MM.1S (cell line): ENCODE data around the gene C18orf63.
"Not testable (repeated sequence)": the region's sequence is repeated elsewhere in the genome, so short reads cannot be mapped to it uniquely, and the experiment has no call there.

Experiments
- DNase-seq: peaks from one replicate; pipeline ENCODE4 v3.0.0-alpha.2; 2015
- H2AFZ ChIP-seq: fragments of 300-600 bp; sonication (generic); 2 replicates; pipeline ENCODE4 v1.6.0; 2016; ENCODE audit warnings: antibody characterized with exemption, low read length
- H3F3A ChIP-seq: fragments of 300-600 bp; sonication (generic); 2 replicates; pipeline ENCODE4 v1.6.1; 2016; ENCODE audit warnings: mild to moderate bottlenecking, antibody characterized with exemption, low read length, moderate library complexity, mixed read lengths; ENCODE audit not compliant: insufficient read depth
- H3K27ac ChIP-seq: fragments of 300-600 bp; sonication (generic); 2 replicates; pipeline ENCODE4 v1.5.1; 2016; ENCODE audit warnings: mild to moderate bottlenecking, low read length
- H3K27me3 ChIP-seq: fragments of 300-600 bp; sonication (generic); replicated peaks from 2 replicates; pipeline ENCODE4 v1.6.0; 2016; ENCODE audit warnings: low read length; ENCODE audit not compliant: insufficient read depth
- H3K36me3 ChIP-seq: fragments of 300-600 bp; sonication (generic); replicated peaks from 2 replicates; pipeline ENCODE4 v1.6.1; 2016; ENCODE audit warnings: mild to moderate bottlenecking, low read length, mixed read lengths; ENCODE audit not compliant: insufficient read depth
- H3K4me1 ChIP-seq: fragments of 300-600 bp; sonication (generic); 2 replicates; pipeline ENCODE4 v1.6.1; 2016; ENCODE audit warnings: low read length, mixed read lengths
- H3K4me2 ChIP-seq: fragments of 300-600 bp; sonication (generic); 2 replicates; pipeline ENCODE4 v1.6.0; 2016; ENCODE audit warnings: low read depth, low read length
- H3K4me3 ChIP-seq: fragments of 300-600 bp; sonication (generic); 2 replicates; pipeline ENCODE4 v1.5.1; 2016; ENCODE audit warnings: low read length, mixed read lengths
- H3K79me2 ChIP-seq: fragments of 300-600 bp; sonication (generic); 2 replicates; pipeline ENCODE4 v1.6.1; 2016; ENCODE audit warnings: mixed run types, low read length, mixed read lengths
- H3K9ac ChIP-seq: fragments of 300-600 bp; sonication (generic); 2 replicates; pipeline ENCODE4 v1.6.1; 2016; ENCODE audit warnings: low read length, mixed read lengths
- H3K9me2 ChIP-seq: fragments of 300-600 bp; sonication (generic); replicated peaks from 2 replicates; pipeline ENCODE4 v1.6.1; 2016; ENCODE audit warnings: mild to moderate bottlenecking, low read length, mixed read lengths; ENCODE audit not compliant: insufficient read depth
- H3K9me3 ChIP-seq: fragments of 300-600 bp; sonication (generic); replicated peaks from 2 replicates; pipeline ENCODE4 v1.6.1; 2016; ENCODE audit warnings: mild to moderate bottlenecking, low read length, mixed read lengths; ENCODE audit not compliant: insufficient read depth
- H4K20me1 ChIP-seq: fragments of 300-600 bp; sonication (generic); 2 replicates; pipeline ENCODE4 v1.6.1; 2016; ENCODE audit warnings: mild to moderate bottlenecking, low read length, moderate library complexity, mixed read lengths; ENCODE audit not compliant: insufficient read depth
- EZH2 ChIP-seq: fragments of 300-600 bp; sonication (generic); optimal IDR thresholded peaks from 2 replicates; pipeline ENCODE3; 2017; ENCODE audit warnings: low read depth, mild to moderate bottlenecking, antibody characterized with exemption, low read length, mixed read lengths
- EZH2phosphoT487 ChIP-seq: fragments of 300-600 bp; sonication (generic); IDR thresholded peaks from 2 replicates; pipeline ENCODE4 v1.6.1; 2018; ENCODE audit warnings: antibody characterized with exemption, low read length
- TF ChIP-seq, protein P1 (sequence below): fragments of 300-600 bp; sonication (generic); IDR thresholded peaks from 2 replicates; pipeline ENCODE4 v1.5.1; 2016; ENCODE audit warnings: antibody characterized with exemption, low read length, mixed read lengths

Gene C18orf63

DNA sequence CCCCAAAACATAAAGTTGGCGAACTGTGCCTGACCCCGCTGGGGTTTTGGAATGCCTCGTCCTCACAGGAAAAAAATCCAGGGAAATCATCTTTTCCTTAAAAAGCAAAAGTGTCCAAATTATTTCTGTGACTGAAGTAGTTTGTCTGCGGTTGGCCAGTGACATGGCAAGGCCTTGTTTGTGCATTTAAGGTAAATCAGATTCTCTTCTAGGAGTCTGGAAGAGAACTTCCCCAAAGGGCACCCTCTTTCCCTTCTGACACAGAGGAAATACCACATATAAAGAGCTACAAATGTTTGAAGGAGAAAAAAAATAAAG, 23.1 kb upstream of the C18orf63 start:
- Histone ChIP-seq H2AFZ (peak overlapping the region; percentile 69), H3K9me2 (no peaks in the 10 kb centered on the region), H3K27me3 (no peaks in the 10 kb centered on the region), H3F3A (no peaks in the 10 kb centered on the region; the same call in 1 of the 2 replicates), H3K9me3 (no peaks in the 10 kb centered on the region), H3K4me3 (peak overlapping the region; percentile 96), H3K27ac (no peak overlapping the region), H3K4me2 (peak overlapping the region; percentile 46), H4K20me1 (no peaks in the 10 kb centered on the region), H3K36me3 (no peaks in the 10 kb centered on the region), H3K9ac (peak overlapping the region; percentile 41; the same call in 1 of the 2 replicates), H3K79me2 (peaks cover 38% of the 10 kb centered on the region), H3K4me1 (0 out of 2 replicates have a peak, but pooled peaks cover 12% of the 10 kb centered on the region)
- TF ChIP-seq EZH2, result no peak
- no peak for TF ChIP-seq EZH2phosphoT487
- TF ChIP-seq, protein P1, sequence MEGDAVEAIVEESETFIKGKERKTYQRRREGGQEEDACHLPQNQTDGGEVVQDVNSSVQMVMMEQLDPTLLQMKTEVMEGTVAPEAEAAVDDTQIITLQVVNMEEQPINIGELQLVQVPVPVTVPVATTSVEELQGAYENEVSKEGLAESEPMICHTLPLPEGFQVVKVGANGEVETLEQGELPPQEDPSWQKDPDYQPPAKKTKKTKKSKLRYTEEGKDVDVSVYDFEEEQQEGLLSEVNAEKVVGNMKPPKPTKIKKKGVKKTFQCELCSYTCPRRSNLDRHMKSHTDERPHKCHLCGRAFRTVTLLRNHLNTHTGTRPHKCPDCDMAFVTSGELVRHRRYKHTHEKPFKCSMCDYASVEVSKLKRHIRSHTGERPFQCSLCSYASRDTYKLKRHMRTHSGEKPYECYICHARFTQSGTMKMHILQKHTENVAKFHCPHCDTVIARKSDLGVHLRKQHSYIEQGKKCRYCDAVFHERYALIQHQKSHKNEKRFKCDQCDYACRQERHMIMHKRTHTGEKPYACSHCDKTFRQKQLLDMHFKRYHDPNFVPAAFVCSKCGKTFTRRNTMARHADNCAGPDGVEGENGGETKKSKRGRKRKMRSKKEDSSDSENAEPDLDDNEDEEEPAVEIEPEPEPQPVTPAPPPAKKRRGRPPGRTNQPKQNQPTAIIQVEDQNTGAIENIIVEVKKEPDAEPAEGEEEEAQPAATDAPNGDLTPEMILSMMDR, result no peak
- no peak for DNase-seq

GRCh38 chr18:74292982-74293381, 22.7 kb upstream of the C18orf63 start:
- not testable (repeated sequence) for H3F3A ChIP-seq, H3K9ac ChIP-seq, H3K4me1 ChIP-seq, H4K20me1 ChIP-seq, H3K27me3 ChIP-seq, H3K4me3 ChIP-seq, H3K4me2 ChIP-seq, H3K27ac ChIP-seq, H3K9me3 ChIP-seq, H3K36me3 ChIP-seq, H2AFZ ChIP-seq, H3K9me2 ChIP-seq
- peaks cover 33% of the 10 kb centered on the region for H3K79me2 ChIP-seq
- peak; percentile 14 for DNase-seq

- H3K4me2 ChIP-seq, result no peak overlapping the region
These were observed 21.1 kb upstream of the C18orf63 start for GRCh38 chr18:74294526-74294925.

DNA sequence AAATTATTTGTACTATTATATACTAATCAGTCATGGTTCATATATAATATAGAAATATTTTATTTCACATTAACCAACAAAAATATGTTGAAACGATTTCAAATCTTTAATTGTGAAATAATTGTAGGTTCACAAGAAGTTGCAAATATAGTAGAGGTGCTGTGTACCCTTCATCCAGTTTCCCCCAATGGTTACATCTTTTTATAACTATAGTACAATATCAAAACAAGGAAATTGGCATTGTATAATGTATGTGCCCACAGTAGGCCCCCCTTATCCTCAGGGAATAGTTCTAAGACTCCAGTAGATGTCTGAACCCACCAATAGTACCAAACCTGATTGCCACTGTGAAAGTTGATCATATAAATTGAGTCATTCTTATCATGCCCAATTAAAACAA, 16.5 kb upstream of the C18orf63 start:
- Histone ChIP-seq H3K27ac (no peak overlapping the region), H3K4me1 (no peaks in the 10 kb centered on the region), H3K4me2 (no peak overlapping the region), H3K9me2 (no peaks in the 10 kb centered on the region), H3K9ac (no peak overlapping the region), H3K27me3 (no peaks in the 10 kb centered on the region), H3F3A (no peaks in the 10 kb centered on the region; the same call in 1 of the 2 replicates), H4K20me1 (no peaks in the 10 kb centered on the region), H3K9me3 (no peaks in the 10 kb centered on the region), H3K36me3 (no peaks in the 10 kb centered on the region), H3K79me2 (no peaks in the 10 kb centered on the region), H3K4me3 (no peak overlapping the region), H2AFZ (no peak overlapping the region)
- TF ChIP-seq, protein P1, result no peak
- no peak for DNase-seq

More at GRCh38 chr18:74294526-74294925, 21.1 kb upstream of the C18orf63 start:
- Histone ChIP-seq H3K36me3 (no peaks in the 10 kb centered on the region), H3K79me2 (peaks cover 19% of the 10 kb centered on the region), H3K9me2 (no peaks in the 10 kb centered on the region), H2AFZ (no peak overlapping the region), H3F3A (no peaks in the 10 kb centered on the region), H3K9ac (no peak overlapping the region), H3K27me3 (no peaks in the 10 kb centered on the region), H3K27ac (no peak overlapping the region), H4K20me1 (no peaks in the 10 kb centered on the region), H3K4me1 (0 out of 2 replicates have a peak, but pooled peaks cover 5% of the 10 kb centered on the region), H3K9me3 (no peaks in the 10 kb centered on the region), H3K4me3 (no peak overlapping the region)
- TF ChIP-seq, protein P1, result no peak
- no peak for TF ChIP-seq EZH2
- TF ChIP-seq EZH2phosphoT487, result no peak
- DNase-seq, result no peak
